Sigmoid colon (tissue), 3 donors: Measurements from ENCODE around the gene ZNF71.

Experiments
- CTCF ChIP-seq, 4 experiments: fragments of 450-650 bp in 3 of 4; fragments of 200-600 bp in 1 of 4; IDR thresholded peaks; one replicate each; pipeline ENCODE4 v1.5.1; 2016 to 2019; ENCODE audit warnings: antibody characterized with exemption in 4 of 4, mild to moderate bottlenecking in 3 of 4, moderate library complexity in 2 of 4
- POLR2A ChIP-seq, 2 donors: fragments of 450-650 bp; IDR thresholded peaks; one replicate each; pipeline ENCODE4 v1.6.1; 2016; ENCODE audit warnings: antibody characterized with exemption in 2 of 2, mild to moderate bottlenecking in 2 of 2, moderate library complexity in 2 of 2

DNA sequence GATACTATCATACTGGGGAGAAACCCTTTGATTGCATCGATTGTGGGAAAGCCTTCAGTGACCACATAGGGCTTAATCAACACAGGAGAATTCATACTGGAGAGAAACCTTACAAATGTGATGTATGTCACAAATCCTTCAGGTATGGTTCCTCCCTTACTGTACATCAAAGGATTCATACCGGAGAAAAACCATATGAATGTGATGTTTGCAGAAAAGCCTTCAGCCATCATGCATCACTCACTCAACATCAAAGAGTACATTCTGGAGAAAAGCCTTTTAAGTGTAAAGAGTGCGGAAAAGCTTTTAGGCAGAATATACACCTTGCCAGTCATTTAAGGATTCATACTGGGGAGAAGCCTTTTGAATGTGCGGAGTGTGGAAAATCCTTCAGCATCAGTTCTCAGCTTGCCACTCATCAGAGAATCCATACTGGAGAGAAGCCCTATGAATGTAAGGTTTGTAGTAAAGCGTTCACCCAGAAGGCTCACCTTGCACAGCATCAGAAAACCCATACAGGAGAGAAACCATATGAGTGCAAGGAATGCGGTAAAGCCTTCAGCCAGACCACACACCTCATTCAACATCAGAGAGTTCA, 40.7 kb upstream of the ZNF71 start:
- TF ChIP-seq CTCF (IDR thresholded peaks at IDR 0.05) (no peak), POLR2A (IDR thresholded peaks at IDR 0.05) (no peak)
